Tibial nerve (tissue), 4 donors: ENCODE measurements around the gene LRRC52.

Experiments
- CTCF ChIP-seq, 5 experiments: fragments of 200-600 bp in 3 of 5; fragments of 450-650 bp in 2 of 5; sonication (generic) in 3 of 5; IDR thresholded peaks; one replicate each; pipeline ENCODE4 v1.5.1; 2016 to 2019; ENCODE audit warnings: antibody characterized with exemption in 5 of 5, mild to moderate bottlenecking in 3 of 5, moderate library complexity in 2 of 5
- EP300 ChIP-seq, 2 donors: sonication (generic); formaldehyde crosslinking; IDR thresholded peaks; one replicate each; pipeline ENCODE4 v1.6.1; 2017; ENCODE audit warnings: antibody characterized with exemption in 2 of 2, mild to moderate bottlenecking in 1 of 2
- POLR2A ChIP-seq, 2 donors: fragments of 450-650 bp; IDR thresholded peaks; one replicate each; pipeline ENCODE4 v1.6.1; 2017; ENCODE audit warnings: antibody characterized with exemption in 2 of 2, mild to moderate bottlenecking in 2 of 2, moderate library complexity in 2 of 2

- TF ChIP-seq CTCF (IDR thresholded peaks at IDR 0.05), result no peak
- no peak for TF ChIP-seq EP300 (IDR thresholded peaks at IDR 0.05)
- no peak for TF ChIP-seq POLR2A (IDR thresholded peaks at IDR 0.05)
Measured at GRCh38 chr1:165501970-165502348, 41.8 kb upstream of the LRRC52 start.
